MCF 10A (cell line): ENCODE data around the gene PPARD. TPM values are rescaled to one million over a fixed set of nuclear protein-coding genes. Genes with fewer than 3 reads are reported as not detected.
"Not testable (repeated sequence)": the region's sequence is repeated elsewhere in the genome, so short reads cannot be mapped to it uniquely, and the experiment has no call there.

Experiments used
- BruUV-seq: library from RNA; stranded (reverse); fragments of 400-500 nt; replicated peaks from 2 replicates; lab custom pipeline; 2021; lab: Mats Ljungman, UMichigan
- CTCF ChIA-PET: fragments of 300-600 bp; sonication (Branson Sonifier 250); formaldehyde crosslinking; extraction: SDS; loops from one replicate; lab custom pipeline; 2021; ENCODE audit warnings: antibody characterized with exemption, inconsistent platforms; lab: Yijun Ruan, JAX
- POLR2A ChIA-PET: fragments of 300-600, 350-650 bp; sonication (Branson Sonifier 250); formaldehyde crosslinking; extraction: SDS; loops from one replicate; lab custom pipeline; 2020; ENCODE audit warnings: antibody characterized with exemption, inconsistent platforms; lab: Yijun Ruan, JAX
- DNase-seq: peaks from one replicate; pipeline ENCODE4 v3.0.0-alpha.2; 2018; ENCODE audit not compliant: unreplicated experiment
- H3K27ac Mint-ChIP-seq: one replicate; pipeline ENCODE4 v1.8.0; 2022; ENCODE audit warnings: mild to moderate bottlenecking, low read depth, mixed read lengths; ENCODE audit not compliant: unreplicated experiment
- H3K27me3 Mint-ChIP-seq: one replicate; pipeline ENCODE4 v1.8.0; 2022; ENCODE audit warnings: mixed read lengths; ENCODE audit not compliant: insufficient read depth, unreplicated experiment
- H3K36me3 Mint-ChIP-seq: one replicate; pipeline ENCODE4 v1.8.0; 2022; ENCODE audit warnings: mild to moderate bottlenecking, moderate library complexity, mixed read lengths; ENCODE audit not compliant: insufficient read depth, unreplicated experiment
- H3K4me1 Mint-ChIP-seq: one replicate; pipeline ENCODE4 v1.8.0; 2022; ENCODE audit warnings: mixed read lengths; ENCODE audit not compliant: insufficient read depth, unreplicated experiment
- H3K4me3 Mint-ChIP-seq: one replicate; pipeline ENCODE4 v1.8.0; 2022; ENCODE audit warnings: mild to moderate bottlenecking, moderate library complexity, mixed read lengths; ENCODE audit not compliant: unreplicated experiment
- H3K9me3 Mint-ChIP-seq: one replicate; pipeline ENCODE4 v1.8.0; 2022; ENCODE audit warnings: mixed read lengths; ENCODE audit not compliant: unreplicated experiment
- intact Hi-C: fragments of 100-400 bp; cut with micrococcal nuclease; formaldehyde crosslinking; loops from 2 replicates; pipeline ENCODE4 v1.14.1; 2022
- total RNA-seq: library from RNA; stranded (reverse); gene quantifications from 2 replicates; pipeline ENCODE4 v1.2.3, GENCODE V29; 2022
- TF ChIP-seq, protein P1 (sequence below): fragments of 200-600 bp; IDR thresholded peaks from one replicate; pipeline ENCODE4 v1.8.0; 2022; ENCODE audit warnings: antibody characterized with exemption, mild to moderate bottlenecking; ENCODE audit not compliant: unreplicated experiment

The PPARD gene
- total RNA-seq, 1 experiment from 2014 or later: 13.8 TPM

DNA sequence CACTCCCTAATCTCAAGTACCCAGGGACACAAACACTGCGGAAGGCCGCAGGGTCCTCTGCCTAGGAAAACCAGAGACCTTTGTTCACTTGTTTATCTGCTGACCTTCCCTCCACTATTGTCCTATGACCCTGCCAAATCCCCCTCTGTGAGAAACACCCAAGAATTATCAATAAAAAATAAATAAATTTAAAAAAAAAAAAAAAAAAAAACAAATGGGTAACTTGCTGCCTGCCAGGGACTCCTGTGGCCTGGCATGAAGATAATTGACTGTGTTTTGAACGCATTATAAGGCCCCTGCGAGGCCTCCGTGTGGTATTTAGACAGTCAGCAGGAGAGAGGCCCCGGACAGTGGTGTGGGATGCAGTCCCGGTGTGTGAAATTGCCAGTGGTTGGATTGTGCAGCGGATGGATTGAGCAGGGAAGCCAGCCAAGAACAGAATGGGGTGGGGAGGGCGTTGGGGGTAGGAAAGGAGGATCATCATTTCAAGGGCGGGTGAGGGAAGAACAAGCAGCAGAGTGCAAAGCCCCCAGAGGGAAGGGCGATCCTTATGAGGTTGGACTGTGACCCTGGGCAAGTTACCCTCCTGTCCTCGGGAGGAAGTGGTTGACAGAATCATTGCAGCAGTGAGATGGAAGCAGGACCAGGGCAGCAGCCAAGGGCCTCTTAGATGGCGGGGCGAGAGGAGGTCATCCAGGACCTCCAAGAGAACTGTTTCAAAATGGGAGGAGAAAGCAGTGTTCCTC lies 43.3 kb downstream of the PPARD start:
- DNase-seq: no peak
- no peak overlapping the region for H3K4me3 Mint-ChIP-seq
- H3K4me1 Mint-ChIP-seq: no peaks in the 10 kb centered on the region
- ChIA-PET CTCF (no interaction called here), POLR2A (no interaction called here)
- H3K27ac Mint-ChIP-seq: no peak overlapping the region
- BruUV-seq: no TSS peak
- H3K9me3 Mint-ChIP-seq: no peaks in the 10 kb centered on the region
- intact Hi-C loops: no loop called here
- peaks cover 6% of the 10 kb centered on the region for H3K36me3 Mint-ChIP-seq
- H3K27me3 Mint-ChIP-seq: no peaks in the 10 kb centered on the region
- TF ChIP-seq, protein P1, sequence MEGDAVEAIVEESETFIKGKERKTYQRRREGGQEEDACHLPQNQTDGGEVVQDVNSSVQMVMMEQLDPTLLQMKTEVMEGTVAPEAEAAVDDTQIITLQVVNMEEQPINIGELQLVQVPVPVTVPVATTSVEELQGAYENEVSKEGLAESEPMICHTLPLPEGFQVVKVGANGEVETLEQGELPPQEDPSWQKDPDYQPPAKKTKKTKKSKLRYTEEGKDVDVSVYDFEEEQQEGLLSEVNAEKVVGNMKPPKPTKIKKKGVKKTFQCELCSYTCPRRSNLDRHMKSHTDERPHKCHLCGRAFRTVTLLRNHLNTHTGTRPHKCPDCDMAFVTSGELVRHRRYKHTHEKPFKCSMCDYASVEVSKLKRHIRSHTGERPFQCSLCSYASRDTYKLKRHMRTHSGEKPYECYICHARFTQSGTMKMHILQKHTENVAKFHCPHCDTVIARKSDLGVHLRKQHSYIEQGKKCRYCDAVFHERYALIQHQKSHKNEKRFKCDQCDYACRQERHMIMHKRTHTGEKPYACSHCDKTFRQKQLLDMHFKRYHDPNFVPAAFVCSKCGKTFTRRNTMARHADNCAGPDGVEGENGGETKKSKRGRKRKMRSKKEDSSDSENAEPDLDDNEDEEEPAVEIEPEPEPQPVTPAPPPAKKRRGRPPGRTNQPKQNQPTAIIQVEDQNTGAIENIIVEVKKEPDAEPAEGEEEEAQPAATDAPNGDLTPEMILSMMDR: no peak

DNA sequence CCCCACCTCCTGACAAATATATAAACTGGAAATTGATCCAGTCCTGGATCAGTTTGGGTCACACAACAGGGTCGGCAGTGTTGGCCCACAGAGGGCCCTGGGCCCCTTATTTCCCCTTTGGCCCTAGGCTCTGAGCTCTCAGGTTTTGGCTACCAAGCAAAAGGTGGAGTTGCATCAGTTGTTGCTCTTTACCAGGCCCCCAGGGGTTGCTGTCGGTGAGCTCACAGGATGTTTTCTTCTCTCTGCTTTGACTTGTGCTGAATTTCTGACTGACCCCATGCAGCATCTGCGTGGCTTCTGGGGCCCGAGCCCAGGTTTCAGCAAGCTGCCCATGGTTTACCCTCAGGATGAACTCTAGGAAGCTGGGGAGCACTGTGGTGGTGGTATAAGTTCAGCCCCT lies 44.6 kb downstream of the PPARD start:
- no peak for DNase-seq
- H3K27ac Mint-ChIP-seq: no peak overlapping the region
- TF ChIP-seq, protein P1: no peak
- H3K4me3 Mint-ChIP-seq: no peak overlapping the region
- POLR2A ChIA-PET: interaction anchor here (0.6 kb wide), 1 partner anchor 11 kb away, joined by 4 read pairs; no protein-coding TSS in a partner anchor
- H3K36me3 Mint-ChIP-seq: no peaks in the 10 kb centered on the region
- no TSS peak for BruUV-seq
- peaks cover 9% of the 10 kb centered on the region for H3K4me1 Mint-ChIP-seq
- intact Hi-C loops: no loop called here
- no peaks in the 10 kb centered on the region for H3K27me3 Mint-ChIP-seq
- CTCF ChIA-PET: interaction anchor here (0.6 to 0.7 kb wide), 2 partner anchors 32 to 42 kb away, joined by 3 to 4 read pairs; no protein-coding TSS in a partner anchor
- no peaks in the 10 kb centered on the region for H3K9me3 Mint-ChIP-seq

DNA sequence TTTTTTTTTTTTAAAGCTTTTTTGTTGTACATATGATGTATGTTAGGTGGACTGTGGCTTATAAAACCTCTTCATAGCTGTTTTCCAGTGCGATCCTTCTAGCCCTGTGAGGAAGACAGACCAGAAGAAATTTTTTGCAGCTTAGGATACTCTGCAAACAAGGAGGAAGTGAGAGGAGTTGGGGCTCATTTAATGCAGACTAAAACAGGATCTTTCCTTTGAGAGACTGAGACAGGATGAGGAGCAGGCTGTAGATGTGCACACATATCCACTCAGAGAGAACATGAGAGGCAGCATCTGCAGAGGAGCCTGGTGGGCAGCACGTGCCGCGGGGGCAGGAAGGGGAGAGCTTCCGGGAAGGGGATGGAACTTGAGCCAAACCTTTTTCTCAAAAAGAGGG lies 45.7 kb downstream of the PPARD start:
- H3K4me1 Mint-ChIP-seq: peaks cover 18% of the 10 kb centered on the region
- intact Hi-C loops: no loop called here
- no peaks in the 10 kb centered on the region for H3K27me3 Mint-ChIP-seq
- ChIA-PET CTCF (interaction anchor here (0.6 to 0.9 kb wide), 2 partner anchors 9 to 36 kb away, joined by 3 read pairs; no protein-coding TSS in a partner anchor), POLR2A (no interaction called here)
- DNase-seq: no peak
- H3K4me3 Mint-ChIP-seq: no peak overlapping the region
- TF ChIP-seq, protein P1: no peak
- H3K36me3 Mint-ChIP-seq: no peaks in the 10 kb centered on the region
- no peak overlapping the region for H3K27ac Mint-ChIP-seq
- no peaks in the 10 kb centered on the region for H3K9me3 Mint-ChIP-seq
- no TSS peak for BruUV-seq

DNA sequence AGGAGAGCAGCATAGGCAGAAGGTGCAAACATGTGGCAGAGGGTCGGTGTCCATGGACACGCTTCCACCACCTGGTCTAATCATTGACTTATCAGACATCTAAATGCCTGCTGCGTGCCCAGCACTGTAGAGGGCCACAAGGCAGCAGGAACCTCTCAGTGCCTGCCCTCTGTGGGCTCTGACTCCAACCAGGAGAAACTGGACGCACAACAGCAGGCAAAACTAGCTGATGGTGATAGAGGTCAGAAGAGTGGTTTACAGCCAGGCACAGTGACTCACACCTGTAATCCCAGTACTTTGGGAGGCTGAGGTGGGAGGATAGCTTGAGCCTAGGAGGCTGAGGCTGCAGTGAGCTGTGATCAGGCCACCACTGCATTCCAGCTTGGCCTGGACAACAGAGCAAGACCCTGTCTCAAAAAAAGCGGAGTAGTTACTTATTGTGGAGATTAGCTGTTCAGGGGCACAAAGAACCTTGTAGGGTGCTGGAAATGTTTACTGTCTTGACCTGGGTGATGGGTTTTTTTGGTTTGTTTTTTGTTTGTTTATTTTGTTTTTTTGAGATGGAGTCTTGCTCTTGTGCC lies 46.5 kb downstream of the PPARD start:
- POLR2A ChIA-PET: interaction anchor here (1.4 kb wide), 1 partner anchor 12 kb away, joined by 4 read pairs; no protein-coding TSS in a partner anchor

DNA sequence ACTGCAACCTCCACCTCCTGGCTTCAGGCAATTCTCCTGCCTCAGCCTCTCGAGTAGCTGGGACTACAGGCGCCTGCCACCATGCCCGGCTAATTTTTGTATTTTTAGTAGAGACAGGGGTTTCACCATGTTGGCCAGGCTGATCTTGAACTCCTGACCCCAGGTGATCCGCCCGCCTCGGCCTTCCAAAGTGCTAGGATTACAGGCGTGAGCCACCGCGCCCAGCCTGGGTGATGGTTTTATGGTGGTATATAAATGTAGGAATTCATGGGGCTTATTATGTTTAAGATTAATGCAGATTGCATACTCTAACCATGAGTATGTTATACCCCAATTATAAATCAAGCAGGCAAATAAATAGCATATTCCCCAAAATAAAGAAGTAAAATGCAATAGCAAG lies 47.0 kb downstream of the PPARD start:
- CTCF ChIA-PET: interaction anchor here (0.6 kb wide), 1 partner anchor 78 kb away, joined by 3 read pairs; no protein-coding TSS in a partner anchor
- H3K9me3 Mint-ChIP-seq, DNase-seq, BruUV-seq, H3K27me3 Mint-ChIP-seq, intact Hi-C loops, H3K27ac Mint-ChIP-seq, H3K4me3 Mint-ChIP-seq, H3K36me3 Mint-ChIP-seq: not testable (repeated sequence)
- peaks cover 28% of the 10 kb centered on the region for H3K4me1 Mint-ChIP-seq
- POLR2A ChIA-PET: interaction anchor here (1.4 kb wide), 1 partner anchor 12 kb away, joined by 4 read pairs; no protein-coding TSS in a partner anchor

More for the DNA sequence above, 46.5 kb downstream of the PPARD start:
- TF ChIP-seq, protein P1: no peak
- Mint-ChIP-seq H3K36me3 (no peaks in the 10 kb centered on the region), H3K4me3 (no peak overlapping the region), H3K4me1 (peaks cover 24% of the 10 kb centered on the region), H3K9me3 (no peaks in the 10 kb centered on the region), H3K27ac (no peak overlapping the region), H3K27me3 (no peaks in the 10 kb centered on the region)
- intact Hi-C loops: no loop called here
- DNase-seq: no peak
- CTCF ChIA-PET: no interaction called here
- BruUV-seq: no TSS peak
